Fibroblast of pulmonary artery (primary cell): ENCODE results near the gene CEP170B.
A peak's percentile ranks its signal among the peaks of the same experiment; 100 is the strongest.

Source experiments
- DNase-seq: peaks from one replicate; pipeline ENCODE4 v3.0.0-alpha.2; 2010; ENCODE audit warnings: low read depth
- H3K4me3 ChIP-seq: replicated peaks from 2 replicates; pipeline ENCODE4 v1.5.1; 2011; ENCODE audit warnings: low read depth, mild to moderate bottlenecking, control low read depth, low read length, moderate library complexity
- CTCF ChIP-seq: IDR thresholded peaks from 2 replicates; pipeline ENCODE4 v1.5.1; 2011; ENCODE audit warnings: mild to moderate bottlenecking, control low read depth, low read length, inconsistent platforms; ENCODE audit errors: missing control alignments

Gene CEP170B

GRCh38 chr14:104821229-104821945 lies 43.7 kb upstream of the CEP170B start:
- no peak for DNase-seq
- no peak overlapping the region for H3K4me3 ChIP-seq

GRCh38 chr14:104821971-104822608 lies 43.0 kb upstream of the CEP170B start:
- H3K4me3 ChIP-seq: no peak overlapping the region
- no peak for TF ChIP-seq CTCF
- no peak for DNase-seq

More at GRCh38 chr14:104821229-104821945, 43.7 kb upstream of the CEP170B start:
- no peak for TF ChIP-seq CTCF

GRCh38 chr14:104822821-104823615 lies 42.0 kb upstream of the CEP170B start:
- DNase-seq: no peak
- TF ChIP-seq CTCF: no peak
- H3K4me3 ChIP-seq: no peak overlapping the region

GRCh38 chr14:104824353-104824997 lies 40.6 kb upstream of the CEP170B start:
- H3K4me3 ChIP-seq: no peak overlapping the region
- no peak for TF ChIP-seq CTCF
- no peak for DNase-seq

- peak; percentile 79 for DNase-seq
- peak; percentile 28 for TF ChIP-seq CTCF
- H3K4me3 ChIP-seq: peak overlapping the region; percentile 63
These were observed 38.7 kb upstream of the CEP170B start for GRCh38 chr14:104826189-104826860.

- no peak for DNase-seq
- peak overlapping the region; percentile 49 for H3K4me3 ChIP-seq
- no peak for TF ChIP-seq CTCF
These were observed 38.2 kb upstream of the CEP170B start for GRCh38 chr14:104826861-104827176.
